Mucosa of descending colon (tissue), 3 donors: ENCODE results near the gene TMEM196. TPM values are rescaled to one million over a fixed set of nuclear protein-coding genes. Genes with fewer than 3 reads are reported as not detected.

Source experiments
- ATAC-seq: fragments of 200-7000 bp; cut with Tn5 transposase; one replicate; pipeline ENCODE4 v1.9.1; 2020; ENCODE audit warnings: mild to moderate bottlenecking, moderate library complexity
- DNase-seq, 3 donors: peaks; one replicate each; pipeline ENCODE4 v3.0.0-alpha.2; 2020
- H3K36me3 ChIP-seq: fragments of 200-600 bp; one replicate; pipeline ENCODE4 v1.8.0; 2021; ENCODE audit warnings: low read depth, mild to moderate bottlenecking
- H3K4me1 ChIP-seq: fragments of 200-600 bp; one replicate; pipeline ENCODE4 v1.8.0; 2021; ENCODE audit warnings: low read depth, mild to moderate bottlenecking
- H3K4me3 ChIP-seq: fragments of 200-600 bp; one replicate; pipeline ENCODE4 v1.8.0; 2021; ENCODE audit warnings: mild to moderate bottlenecking
- H3K9me3 ChIP-seq: fragments of 200-600 bp; one replicate; pipeline ENCODE4 v1.8.0; 2021; ENCODE audit warnings: mild to moderate bottlenecking
- CTCF ChIP-seq: fragments of 200-600 bp; IDR thresholded peaks from one replicate; pipeline ENCODE4 v1.8.0; 2022; ENCODE audit warnings: antibody characterized with exemption, mild to moderate bottlenecking
- intact Hi-C, 2 donors: fragments of 100-400 bp; cut with DNase I in 1 of 2; cut with micrococcal nuclease in 1 of 2; formaldehyde crosslinking; loops; one replicate each; pipeline versions ENCODE4 v1.11.0 to v1.11.1; 2022; cut with DNase I, micrococcal nuclease
- total RNA-seq, 3 donors: library from RNA; stranded (reverse); fragmentation: NEBNext Ultra II Directional in 2 of 3; extraction: Animal tissue kit (Norgen Biotek cat#: 25700) in 2 of 3; gene quantifications; one replicate each; pipeline versions ENCODE4 v1.2.1 to v1.2.4, GENCODE V29; 2021 to 2023
- donor health status: DM: no; HTN: no; CAD: no; lungs with moderate emphysema.
- donor health status: DM: no; HTN: no; CAD: no.
- donor health status: DM: no; HTN: yes; CAD: no.

The TMEM196 gene
- total RNA-seq, 3 donors from 2014 or later, result 0.13 to 0.14 TPM; not detected in 1

DNA sequence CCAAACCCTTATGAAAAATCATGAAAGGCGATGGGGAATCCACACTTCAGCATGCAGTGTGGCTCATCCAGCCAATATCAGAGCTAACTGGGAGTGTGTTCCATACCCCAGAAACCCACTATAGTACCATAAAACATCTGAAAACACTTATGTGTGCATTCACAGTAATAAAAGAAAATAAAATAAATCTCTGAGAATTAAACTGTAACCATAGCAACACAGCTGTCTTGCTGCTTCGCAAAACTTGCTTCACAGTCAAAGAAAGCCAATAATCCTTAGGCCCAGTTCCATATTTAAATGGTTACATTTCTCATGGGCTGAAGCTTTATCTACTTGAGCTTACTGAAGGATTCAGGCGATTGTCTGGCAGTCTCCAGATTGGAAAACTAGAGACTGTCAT, 44.7 kb downstream of the TMEM196 start:
- no peak for TF ChIP-seq CTCF
- intact Hi-C loops, result no loop called here
- DNase-seq, result no peak

GRCh38 chr7:19725770-19726169, 47.6 kb downstream of the TMEM196 start:
- Histone ChIP-seq H3K9me3 (no peaks in the 10 kb centered on the region), H3K36me3 (no peaks in the 10 kb centered on the region), H3K4me3 (no peak overlapping the region), H3K4me1 (no peaks in the 10 kb centered on the region)
- no peak for TF ChIP-seq CTCF
- no peak for DNase-seq
- ATAC-seq, result no peak
- intact Hi-C loops, result no loop called here

More for the DNA sequence above, 44.7 kb downstream of the TMEM196 start:
- no peak for ATAC-seq
- Histone ChIP-seq H3K36me3 (no peaks in the 10 kb centered on the region), H3K4me3 (no peak overlapping the region), H3K9me3 (no peaks in the 10 kb centered on the region), H3K4me1 (no peaks in the 10 kb centered on the region)

- ATAC-seq (no peak), DNase-seq (no peak)
- TF ChIP-seq CTCF, result no peak
- no peaks in the 10 kb centered on the region for H3K9me3 ChIP-seq
- no peaks in the 10 kb centered on the region for H3K36me3 ChIP-seq
- H3K4me1 ChIP-seq, result no peaks in the 10 kb centered on the region
- intact Hi-C loops, result loop anchor here (10.0 kb wide), 1 partner anchor 879 kb away; no protein-coding TSS in a partner anchor
- no peak overlapping the region for H3K4me3 ChIP-seq
These were observed 57.9 kb downstream of the TMEM196 start for GRCh38 chr7:19715499-19715898.

GRCh38 chr7:19713676-19714075, 59.7 kb downstream of the TMEM196 start:
- DNase-seq (peak in 1 of 3 donors; percentile 63), ATAC-seq (no peak)
- Histone ChIP-seq H3K4me3 (no peak overlapping the region), H3K9me3 (no peaks in the 10 kb centered on the region), H3K4me1 (no peaks in the 10 kb centered on the region), H3K36me3 (no peaks in the 10 kb centered on the region)
- no peak for TF ChIP-seq CTCF
- intact Hi-C loops, result loop anchor here (10.0 kb wide), 1 partner anchor 881 kb away; no protein-coding TSS in a partner anchor

GRCh38 chr7:19709249-19709578, 64.2 kb downstream of the TMEM196 start:
- TF ChIP-seq CTCF, result no peak
- Histone ChIP-seq H3K9me3 (no peaks in the 10 kb centered on the region), H3K4me1 (peaks cover 10% of the 10 kb centered on the region), H3K36me3 (no peaks in the 10 kb centered on the region), H3K4me3 (no peak overlapping the region)
- no peak for DNase-seq
- no peak for ATAC-seq
- intact Hi-C loops, result no loop called here
